H9 (cell line): ENCODE data around the gene UQCR11. TPM values are rescaled to one million over a fixed set of nuclear protein-coding genes. Genes with fewer than 3 reads are reported as not detected.

Source experiments
- DNase-seq: peaks from one replicate; pipeline ENCODE4 v3.0.0-alpha.2; 2017
- H2AFZ ChIP-seq: one replicate; pipeline ENCODE4 v1.6.1; 2013; ENCODE audit warnings: mild to moderate bottlenecking, low read length, control low read depth, moderate library complexity
- H2AK5ac ChIP-seq: 2 replicates; pipeline ENCODE4 v1.6.1; 2013; ENCODE audit warnings: low read length, control low read depth, mixed read lengths; ENCODE audit not compliant: insufficient read length
- H2BK120ac ChIP-seq: one replicate; pipeline ENCODE4 v1.6.1; 2013; ENCODE audit warnings: low read depth, mild to moderate bottlenecking, low read length, control low read depth, inconsistent platforms; ENCODE audit not compliant: poor library complexity, severe bottlenecking
- H2BK12ac ChIP-seq: 2 replicates; pipeline ENCODE4 v1.6.1; 2013; ENCODE audit warnings: low read length, control low read depth, mixed read lengths, low read depth; ENCODE audit not compliant: insufficient read length
- H2BK15ac ChIP-seq: 2 replicates; pipeline ENCODE4 v1.6.1; 2013; ENCODE audit warnings: low read depth, low read length, control low read depth
- H2BK20ac ChIP-seq: one replicate; pipeline ENCODE4 v1.6.1; 2013; ENCODE audit warnings: low read depth, mild to moderate bottlenecking, low read length, control low read depth, inconsistent platforms; ENCODE audit not compliant: poor library complexity, severe bottlenecking
- H2BK5ac ChIP-seq: 2 replicates; pipeline ENCODE4 v1.6.1; 2013; ENCODE audit warnings: low read length, control low read depth, mixed read lengths; ENCODE audit not compliant: insufficient read length
- H3K14ac ChIP-seq: 2 replicates; pipeline ENCODE4 v1.6.1; 2013; ENCODE audit warnings: low read length, control low read depth; ENCODE audit not compliant: insufficient read depth
- H3K18ac ChIP-seq: 2 replicates; pipeline ENCODE4 v1.6.1; 2013; ENCODE audit warnings: low read depth, mild to moderate bottlenecking, mixed read lengths, low read length, control low read depth; ENCODE audit not compliant: insufficient read length
- H3K23ac ChIP-seq: 2 replicates; pipeline ENCODE4 v1.6.1; 2013; ENCODE audit warnings: low read length, control low read depth, mixed read lengths, low read depth; ENCODE audit not compliant: insufficient read length
- H3K23me2 ChIP-seq: 2 replicates; pipeline ENCODE4 v1.6.1; 2013; ENCODE audit warnings: low read depth, mild to moderate bottlenecking, mixed read lengths, low read length, control low read depth; ENCODE audit not compliant: insufficient read length, poor library complexity, severe bottlenecking
- H3K27ac ChIP-seq: 2 replicates; pipeline ENCODE4 v1.5.1; 2013; ENCODE audit warnings: low read length, control low read depth, mixed read lengths, low read depth; ENCODE audit not compliant: insufficient read length
- H3K27me3 ChIP-seq: 2 replicates; pipeline ENCODE4 v1.6.1; 2013; ENCODE audit warnings: low read length, control low read depth, inconsistent platforms; ENCODE audit not compliant: insufficient read depth
- H3K4ac ChIP-seq: 2 replicates; pipeline ENCODE4 v1.6.1; 2013; ENCODE audit warnings: low read depth, mild to moderate bottlenecking, control low read depth, inconsistent platforms, low read length, moderate library complexity
- H3K4me1 ChIP-seq: 2 replicates; pipeline ENCODE4 v1.6.1; 2013; ENCODE audit warnings: low read length, control low read depth, inconsistent platforms; ENCODE audit not compliant: insufficient read depth
- H3K4me2 ChIP-seq: 2 replicates; pipeline ENCODE4 v1.6.1; 2013; ENCODE audit warnings: low read length, control low read depth, mixed read lengths; ENCODE audit not compliant: insufficient read length, insufficient read depth
- H3K56ac ChIP-seq: 2 replicates; pipeline ENCODE4 v1.6.1; 2013; ENCODE audit warnings: low read depth, mild to moderate bottlenecking, mixed read lengths, low read length, control low read depth; ENCODE audit not compliant: insufficient read length
- H3K79me1 ChIP-seq: 2 replicates; pipeline ENCODE4 v1.6.1; 2013; ENCODE audit warnings: low read depth, mild to moderate bottlenecking, moderate library complexity, low read length, control low read depth, inconsistent platforms; ENCODE audit not compliant: insufficient read depth, poor library complexity, severe bottlenecking
- H3K79me2 ChIP-seq: 2 replicates; pipeline ENCODE4 v1.6.1; 2013; ENCODE audit warnings: low read length, control low read depth, inconsistent platforms; ENCODE audit not compliant: insufficient read depth
- H3K9ac ChIP-seq: 2 replicates; pipeline ENCODE4 v1.6.1; 2013; ENCODE audit warnings: low read length, control low read depth, mixed read lengths; ENCODE audit not compliant: insufficient read length; ENCODE audit errors: extremely low read depth
- H3K9me3 ChIP-seq: one replicate; pipeline ENCODE4 v1.6.1; 2013; ENCODE audit warnings: low read depth, low read length, inconsistent platforms; ENCODE audit not compliant: control insufficient read depth
- H3T11ph ChIP-seq: one replicate; pipeline ENCODE4 v1.6.1; 2013; ENCODE audit warnings: mild to moderate bottlenecking, low read length, control low read depth, inconsistent platforms
- H4K20me1 ChIP-seq: one replicate; pipeline ENCODE4 v1.6.1; 2013; ENCODE audit not compliant: control insufficient read depth, insufficient read length, insufficient read depth
- H4K5ac ChIP-seq: 2 replicates; pipeline ENCODE4 v1.6.1; 2013; ENCODE audit warnings: low read depth, mild to moderate bottlenecking, mixed read lengths, low read length, control low read depth; ENCODE audit not compliant: insufficient read length
- H4K8ac ChIP-seq: replicated peaks from 2 replicates; pipeline ENCODE4 v1.6.1; 2013; ENCODE audit warnings: low read length, control low read depth, mixed read lengths, low read depth; ENCODE audit not compliant: insufficient read length
- H4K91ac ChIP-seq: 2 replicates; pipeline ENCODE4 v1.6.1; 2013; ENCODE audit warnings: low read depth, mild to moderate bottlenecking, moderate library complexity, mixed read lengths, low read length, control low read depth; ENCODE audit not compliant: insufficient read length
- H3K27ac Mint-ChIP-seq, 3 experiments: 2 replicates in 2 of 3; 3 replicates in 1 of 3; pipeline ENCODE4 v1.8.0; 2020 to 2021; ENCODE audit warnings: mixed read lengths in 3 of 3, mild to moderate bottlenecking in 1 of 3, moderate library complexity in 1 of 3
- H3K27me3 Mint-ChIP-seq: 2 replicates; pipeline ENCODE4 v1.8.0; 2021; ENCODE audit warnings: low read depth, mild to moderate bottlenecking, moderate library complexity, mixed read lengths
- H3K36me3 Mint-ChIP-seq, 3 experiments: 2 replicates in 2 of 3; 3 replicates in 1 of 3; pipeline ENCODE4 v1.8.0; 2020 to 2021; ENCODE audit warnings: low read depth in 3 of 3, mixed read lengths in 3 of 3; ENCODE audit not compliant: insufficient read depth in 1 of 3
- H3K4me1 Mint-ChIP-seq, 2 experiments: 2 replicates each; pipeline ENCODE4 v1.8.0; 2020; ENCODE audit warnings: mixed read lengths in 2 of 2
- H3K4me3 Mint-ChIP-seq, 2 experiments: 2 replicates in 1 of 2; 3 replicates in 1 of 2; pipeline ENCODE4 v1.8.0; 2020 to 2021; ENCODE audit warnings: mild to moderate bottlenecking in 2 of 2, mixed read lengths in 2 of 2, moderate library complexity in 1 of 2
- H3K9me3 Mint-ChIP-seq, 2 experiments: 2 replicates in 1 of 2; 3 replicates in 1 of 2; pipeline ENCODE4 v1.8.0; 2020; ENCODE audit warnings: mild to moderate bottlenecking in 2 of 2, mixed read lengths in 2 of 2, moderate library complexity in 1 of 2
- WGBS: extraction: QIAGEN DNeasy Blood & Tissue Kit; methylation state at CpG from one replicate; pipeline ENCODE4 v1.1.7; 2013; ENCODE audit warnings: missing lambda C conversion rate, low lambda C conversion rate, mixed read lengths; ENCODE audit not compliant: insufficient read length; ENCODE audit errors: extremely low coverage; 5-methylcytosine and 5-hydroxymethylcytosine counted together
- total RNA-seq: library from RNA; stranded (reverse); gene quantifications from 2 replicates; pipeline ENCODE4 v1.2.1, GENCODE V29; 2021
- TF ChIP-seq, protein P1 (sequence below): fragments of 200-600 bp; sonication (generic); conservative IDR thresholded peaks from 3 replicates; pipeline ENCODE4 v1.8.0; 2021; ENCODE audit warnings: antibody characterized with exemption, mild to moderate bottlenecking

The UQCR11 gene
- total RNA-seq, 1 experiment from 2014 or later = 174 TPM

DNA sequence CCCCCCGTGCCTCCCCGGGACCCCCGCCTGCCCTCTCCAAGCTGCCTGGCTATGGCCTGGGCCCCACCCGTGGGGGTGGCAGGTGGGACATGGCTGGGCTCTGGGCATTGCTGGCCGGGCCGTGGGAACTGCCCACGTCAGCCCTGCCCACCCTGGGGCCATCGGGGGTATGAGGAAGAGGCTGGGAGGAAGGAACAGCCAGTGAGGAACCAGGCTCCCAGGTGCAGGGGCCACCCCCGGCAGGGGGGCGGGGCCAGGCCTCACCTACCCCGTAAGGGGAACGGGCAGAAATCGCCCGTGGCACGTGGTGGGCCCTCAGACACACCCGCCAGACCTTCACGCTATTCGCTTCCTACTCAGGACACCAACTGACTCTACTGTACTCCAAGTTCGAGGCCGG lies 24.8 kb upstream of the UQCR11 start:
- no peak overlapping the region for H3K9ac ChIP-seq
- no peak overlapping the region for H3K4ac ChIP-seq
- no peak overlapping the region for H3T11ph ChIP-seq
- H3K4me1 Mint-ChIP-seq = no peaks in the 10 kb centered on the region
- no peak overlapping the region for H2BK120ac ChIP-seq
- H3K14ac ChIP-seq = no peak overlapping the region
- no peak overlapping the region for H3K23ac ChIP-seq
- H3K9me3 Mint-ChIP-seq = no peaks in the 10 kb centered on the region
- no peaks in the 10 kb centered on the region for H4K20me1 ChIP-seq
- TF ChIP-seq, protein P1, sequence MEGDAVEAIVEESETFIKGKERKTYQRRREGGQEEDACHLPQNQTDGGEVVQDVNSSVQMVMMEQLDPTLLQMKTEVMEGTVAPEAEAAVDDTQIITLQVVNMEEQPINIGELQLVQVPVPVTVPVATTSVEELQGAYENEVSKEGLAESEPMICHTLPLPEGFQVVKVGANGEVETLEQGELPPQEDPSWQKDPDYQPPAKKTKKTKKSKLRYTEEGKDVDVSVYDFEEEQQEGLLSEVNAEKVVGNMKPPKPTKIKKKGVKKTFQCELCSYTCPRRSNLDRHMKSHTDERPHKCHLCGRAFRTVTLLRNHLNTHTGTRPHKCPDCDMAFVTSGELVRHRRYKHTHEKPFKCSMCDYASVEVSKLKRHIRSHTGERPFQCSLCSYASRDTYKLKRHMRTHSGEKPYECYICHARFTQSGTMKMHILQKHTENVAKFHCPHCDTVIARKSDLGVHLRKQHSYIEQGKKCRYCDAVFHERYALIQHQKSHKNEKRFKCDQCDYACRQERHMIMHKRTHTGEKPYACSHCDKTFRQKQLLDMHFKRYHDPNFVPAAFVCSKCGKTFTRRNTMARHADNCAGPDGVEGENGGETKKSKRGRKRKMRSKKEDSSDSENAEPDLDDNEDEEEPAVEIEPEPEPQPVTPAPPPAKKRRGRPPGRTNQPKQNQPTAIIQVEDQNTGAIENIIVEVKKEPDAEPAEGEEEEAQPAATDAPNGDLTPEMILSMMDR = no peak
- no peak overlapping the region for H3K4me2 ChIP-seq
- no peak overlapping the region for H2AFZ ChIP-seq
- H3K18ac ChIP-seq = no peak overlapping the region
- H4K5ac ChIP-seq = no peak overlapping the region
- H3K27me3 ChIP-seq = no peaks in the 10 kb centered on the region
- H3K23me2 ChIP-seq = no peaks in the 10 kb centered on the region
- H2BK12ac ChIP-seq = no peak overlapping the region
- H3K56ac ChIP-seq = no peak overlapping the region
- no peaks in the 10 kb centered on the region for H3K79me2 ChIP-seq
- no peak overlapping the region for H2BK5ac ChIP-seq
- H2BK15ac ChIP-seq = no peak overlapping the region
- no peaks in the 10 kb centered on the region for H3K4me1 ChIP-seq
- no peak overlapping the region for H3K27ac ChIP-seq
- peaks cover 4% of the 10 kb centered on the region for H3K79me1 ChIP-seq
- WGBS = no CpG with 5 or more reads among the region's 20 CpGs
- no peak overlapping the region for H2BK20ac ChIP-seq
- no peak overlapping the region for H3K4me3 Mint-ChIP-seq
- DNase-seq = no peak
- H4K91ac ChIP-seq = no peak overlapping the region
- peaks cover 5 to 38% (median 35%) of the 10 kb centered on the region in 3 experiments; a peak in 6 of 7 replicates for H3K36me3 Mint-ChIP-seq
- no peaks in the 10 kb centered on the region for H3K9me3 ChIP-seq
- no peak overlapping the region for H4K8ac ChIP-seq
- no peak overlapping the region; a peak in 1 of 7 replicates for H3K27ac Mint-ChIP-seq
- H2AK5ac ChIP-seq = no peak overlapping the region
- no peaks in the 10 kb centered on the region for H3K27me3 Mint-ChIP-seq
